HL-60/S4 (cell line): ENCODE data around the gene SLC4A8.

Experiments used
- in situ Hi-C: fragments of 300-500 bp; cut with MboI; formaldehyde crosslinking; loops from 2 replicates; pipeline ENCODE4 v1.14.3; 2022; ENCODE audit warnings: low sequenced_read_pairs

The SLC4A8 gene

DNA sequence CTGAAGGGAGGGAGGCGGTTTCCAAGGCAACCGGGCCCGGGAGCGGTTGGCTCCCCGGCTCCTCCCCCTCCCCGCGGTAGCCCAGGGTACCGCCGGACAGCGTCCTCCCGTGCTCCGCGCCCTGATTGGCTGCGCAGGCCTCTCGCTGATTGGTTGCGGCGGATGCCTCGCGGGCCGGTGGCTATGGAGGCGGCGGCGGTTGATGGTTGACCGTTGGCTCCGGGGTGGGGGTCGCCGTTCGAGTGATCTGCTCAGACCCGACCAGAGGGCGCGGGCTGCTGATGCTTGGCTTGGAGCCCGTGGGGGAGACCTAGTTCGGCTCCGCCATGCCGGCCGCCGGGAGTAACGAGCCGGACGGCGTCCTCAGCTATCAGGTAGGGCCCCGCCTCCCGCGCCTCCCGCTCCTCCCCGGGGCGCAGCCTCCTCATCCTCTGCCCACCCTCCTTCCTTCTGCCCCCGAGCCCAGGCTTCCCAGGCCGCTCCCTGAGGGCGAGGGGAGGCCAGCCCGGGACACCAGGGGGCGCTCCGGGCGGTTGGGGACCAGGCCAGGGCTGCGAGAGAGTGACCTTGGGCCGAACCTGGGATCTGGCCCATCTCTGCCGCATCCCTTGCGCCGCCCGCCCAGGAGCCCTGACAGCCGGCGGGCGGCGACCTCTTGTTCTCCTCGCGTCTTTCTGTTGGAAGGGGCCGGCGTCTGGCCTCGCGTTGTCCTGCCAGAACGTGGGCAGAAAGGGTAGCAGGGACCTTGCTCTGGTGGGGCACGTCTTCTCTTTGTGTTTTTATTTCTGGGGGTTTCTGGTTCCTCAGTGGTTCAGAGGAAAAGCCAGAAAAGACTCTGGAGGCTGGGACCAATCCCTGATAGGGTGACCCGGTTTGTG is at the start of gene SLC4A8:
TSS of gene SLC4A8 (plus strand) at position 170 of the 878 bp plus-strand sequence. CDS start at position 327, 157 bp downstream.
- in situ Hi-C loops: loop anchor here (10.0 to 25.0 kb wide), 2 partner anchors 400 to 587 kb away; partner anchors contain the start of gene TAMALIN

DNA sequence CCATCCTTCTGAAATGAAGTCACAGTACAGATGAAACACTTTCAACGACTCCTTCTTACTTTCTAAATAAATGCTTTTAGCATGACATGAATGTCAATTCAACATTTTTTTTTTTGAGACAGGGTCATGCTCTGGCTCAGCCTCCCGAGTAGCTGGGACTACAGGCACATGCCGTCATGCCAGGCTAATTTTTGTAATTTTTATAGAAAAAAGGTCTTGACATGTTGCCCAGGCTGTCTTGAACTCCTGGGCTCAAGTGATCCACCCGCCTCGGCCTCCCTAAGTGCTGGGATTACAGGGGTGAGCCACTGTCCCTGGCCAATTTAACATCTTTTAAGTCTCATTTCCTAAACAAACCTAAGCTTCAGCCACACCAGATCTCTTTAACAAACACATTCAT is 49.8 kb upstream of the SLC4A8 start:
- in situ Hi-C loops: no loop called here

DNA sequence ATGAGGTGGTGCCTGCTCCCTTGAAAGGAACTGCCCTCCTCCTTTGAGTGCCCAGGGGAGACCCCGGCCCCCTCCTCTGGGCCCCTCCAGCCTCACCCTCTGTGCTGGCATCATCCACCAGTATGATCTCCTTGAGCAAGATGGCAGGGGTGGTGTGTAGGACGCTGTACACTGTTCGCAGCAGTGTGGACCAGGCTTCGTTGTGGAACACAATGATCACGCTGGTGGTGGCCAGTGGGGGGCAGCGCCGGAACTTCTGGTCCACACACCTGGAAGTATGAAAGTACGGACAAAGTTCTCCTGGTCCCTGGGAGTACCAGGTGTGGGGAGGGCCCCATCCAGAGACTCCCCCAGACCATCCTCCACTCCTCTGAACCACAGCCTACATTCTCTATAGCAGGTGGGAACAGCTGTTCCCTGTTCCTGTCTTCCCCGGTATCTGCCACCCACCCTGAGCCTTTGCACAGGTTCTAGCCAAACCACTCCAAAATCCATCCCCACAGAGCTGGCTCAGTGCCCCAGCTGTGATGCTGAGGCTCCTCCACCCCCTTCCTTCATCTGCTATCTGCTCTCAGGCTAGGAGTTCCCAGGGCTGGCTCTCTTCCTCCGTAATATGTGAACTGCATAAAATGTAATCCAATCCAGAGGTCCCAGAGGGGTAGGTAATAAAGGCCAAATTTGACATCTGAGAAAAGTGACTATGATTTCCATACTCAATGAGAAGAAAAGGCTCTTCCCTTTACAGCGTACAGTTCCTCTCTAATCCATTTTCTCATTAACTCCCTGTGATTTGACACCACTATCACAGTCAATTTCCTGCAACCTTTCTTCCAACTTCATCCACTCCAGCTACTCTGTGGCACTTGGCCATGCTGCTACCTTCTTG is 47.3 kb upstream of the SLC4A8 start:
- in situ Hi-C loops: no loop called here

DNA sequence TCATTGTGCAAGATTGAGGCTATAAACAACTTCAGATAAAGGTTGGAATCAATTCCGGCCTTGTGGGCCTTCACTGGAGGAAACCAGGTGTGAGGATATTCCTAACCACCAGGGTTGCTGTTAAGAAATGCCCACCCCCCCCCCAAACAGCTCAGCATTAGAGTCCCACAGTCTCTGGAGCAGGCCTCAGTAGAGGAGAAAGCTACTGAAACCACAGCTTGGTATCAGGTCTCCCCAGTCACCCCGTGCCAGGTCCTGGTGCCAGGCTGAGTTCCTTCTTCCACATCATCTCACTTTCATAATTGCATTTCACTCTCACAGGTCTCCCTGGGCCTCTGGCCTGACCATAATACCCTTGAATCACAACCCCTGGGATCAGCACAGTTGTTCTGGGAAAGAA is 45.9 kb upstream of the SLC4A8 start:
- in situ Hi-C loops: no loop called here

DNA sequence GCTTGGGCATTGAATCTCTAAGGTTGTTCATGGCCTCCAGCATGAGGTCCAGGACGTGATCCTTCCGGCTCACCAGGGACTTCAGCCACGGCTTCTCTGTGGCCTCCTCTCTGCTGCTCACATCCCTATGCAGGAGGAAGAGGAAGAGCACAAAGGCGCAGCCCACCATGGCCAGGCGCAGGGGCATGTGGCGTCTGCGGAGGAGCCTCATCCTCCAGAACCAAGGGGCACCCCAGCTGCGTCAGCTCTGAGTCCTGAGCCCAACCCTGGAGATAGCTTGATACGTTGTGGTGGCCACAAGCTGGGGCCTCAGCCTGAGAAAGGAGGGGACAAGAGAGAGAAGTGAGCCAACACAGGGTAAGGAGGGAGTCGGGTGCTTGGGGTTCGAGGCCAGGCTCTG is 45.1 kb upstream of the SLC4A8 start:
- in situ Hi-C loops: no loop called here

DNA sequence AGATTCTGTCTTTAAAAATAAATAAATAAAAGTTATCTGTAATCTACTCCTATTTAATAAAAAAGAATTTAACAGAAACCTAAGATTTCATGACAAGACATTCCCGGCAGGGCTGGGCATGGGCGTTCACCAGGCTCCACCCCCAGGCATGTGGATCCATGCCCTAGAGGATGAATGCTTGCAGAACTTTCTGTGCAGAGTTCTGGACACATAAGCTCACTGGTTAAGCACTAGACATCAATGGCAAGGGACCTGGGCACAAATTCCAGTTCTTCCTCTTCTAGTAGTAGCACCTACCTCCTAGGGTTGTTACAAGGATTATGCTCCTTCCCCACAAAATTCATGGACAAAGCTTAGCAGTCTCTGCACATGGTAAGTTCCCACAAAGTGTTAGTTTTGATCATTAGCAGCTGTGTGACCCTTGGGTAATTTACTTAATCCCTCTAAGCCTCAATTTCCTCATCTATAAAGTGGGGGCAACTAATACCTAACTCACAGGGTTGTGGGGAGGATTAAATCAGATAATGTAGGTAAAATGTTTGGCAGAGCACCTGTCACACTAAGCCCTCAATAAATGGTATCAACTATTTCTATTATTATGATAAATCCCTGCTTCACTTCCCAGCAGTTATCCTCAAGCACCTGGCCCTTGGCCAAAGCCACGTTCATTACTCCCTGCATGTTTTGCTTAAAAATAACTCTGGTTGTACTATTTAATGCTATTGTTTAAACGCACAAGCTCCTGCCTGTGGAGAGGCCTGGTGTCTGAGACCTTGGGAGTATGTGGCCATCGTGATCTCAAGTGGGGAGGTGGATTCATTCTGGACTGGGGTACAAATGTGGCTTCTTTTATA is 43.2 kb upstream of the SLC4A8 start:
- in situ Hi-C loops: no loop called here

DNA sequence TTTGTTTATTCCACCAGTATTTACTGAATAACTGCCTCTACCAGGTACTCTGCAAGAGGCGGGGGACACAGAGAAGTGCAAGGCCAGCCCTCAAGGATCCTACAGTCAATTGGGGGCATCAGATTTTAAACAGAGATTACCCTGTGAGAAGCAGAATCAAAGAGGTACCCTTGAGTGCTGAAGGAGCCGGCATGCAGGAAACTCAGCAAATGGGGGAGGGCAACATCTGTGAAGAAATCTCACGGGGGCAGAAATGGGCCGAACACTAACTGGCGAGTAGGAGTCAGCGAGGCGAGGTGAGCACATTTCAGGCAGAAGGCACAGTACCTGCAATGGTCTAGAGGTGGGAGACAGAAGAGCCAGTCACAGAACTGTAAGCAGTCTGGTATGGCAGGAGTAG is 42.5 kb upstream of the SLC4A8 start:
- in situ Hi-C loops: no loop called here

DNA sequence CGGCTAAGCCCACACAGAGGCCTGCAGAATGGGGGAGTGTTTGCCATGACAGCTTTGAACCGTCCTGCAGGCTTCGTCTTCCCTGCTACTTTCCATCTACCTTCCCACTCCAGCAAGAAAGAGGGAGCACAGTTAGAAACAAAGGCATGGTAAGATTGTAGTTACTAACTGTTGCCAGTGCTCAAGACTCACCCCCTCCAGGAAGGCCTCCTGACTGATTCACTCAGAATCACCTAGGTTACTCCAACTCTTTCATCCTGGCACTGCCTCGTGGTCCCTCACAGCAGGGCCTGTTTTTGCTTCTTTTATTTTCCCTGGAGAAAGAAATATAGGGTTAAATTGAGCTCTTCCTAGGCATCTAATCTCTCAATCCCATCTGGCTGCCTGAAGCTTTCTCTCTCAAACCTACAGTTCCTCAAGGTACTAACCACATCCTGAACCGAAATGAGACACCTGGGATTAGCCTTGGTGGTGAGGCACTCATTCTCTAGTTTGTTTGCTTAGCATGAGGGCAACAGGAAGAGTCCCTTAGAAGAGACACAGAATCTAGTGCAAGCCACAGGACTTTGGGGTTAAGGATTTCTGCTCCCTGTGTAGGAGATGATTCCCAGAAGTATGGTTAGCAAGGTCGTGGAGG is 41.2 kb upstream of the SLC4A8 start:
- in situ Hi-C loops: no loop called here

DNA sequence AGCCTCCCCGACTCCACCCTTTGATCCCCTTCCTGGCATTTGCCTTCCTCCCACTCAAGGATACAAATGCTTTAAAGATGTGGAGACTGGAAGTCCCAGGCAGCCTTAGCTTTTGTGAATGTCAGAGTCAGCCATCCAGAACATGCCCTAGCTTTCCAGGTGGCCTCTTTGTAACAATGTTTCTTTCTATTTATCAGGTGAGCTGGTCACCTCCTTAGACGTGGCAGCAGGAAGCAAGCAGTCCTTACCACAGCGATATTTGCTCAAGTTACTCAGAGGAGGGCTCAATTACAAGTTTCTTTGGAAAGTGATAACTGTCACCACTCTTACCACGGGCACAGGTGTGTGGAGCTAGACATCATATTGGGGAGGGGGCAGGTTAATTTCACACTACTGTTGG is 38.3 kb upstream of the SLC4A8 start:
- in situ Hi-C loops: no loop called here

DNA sequence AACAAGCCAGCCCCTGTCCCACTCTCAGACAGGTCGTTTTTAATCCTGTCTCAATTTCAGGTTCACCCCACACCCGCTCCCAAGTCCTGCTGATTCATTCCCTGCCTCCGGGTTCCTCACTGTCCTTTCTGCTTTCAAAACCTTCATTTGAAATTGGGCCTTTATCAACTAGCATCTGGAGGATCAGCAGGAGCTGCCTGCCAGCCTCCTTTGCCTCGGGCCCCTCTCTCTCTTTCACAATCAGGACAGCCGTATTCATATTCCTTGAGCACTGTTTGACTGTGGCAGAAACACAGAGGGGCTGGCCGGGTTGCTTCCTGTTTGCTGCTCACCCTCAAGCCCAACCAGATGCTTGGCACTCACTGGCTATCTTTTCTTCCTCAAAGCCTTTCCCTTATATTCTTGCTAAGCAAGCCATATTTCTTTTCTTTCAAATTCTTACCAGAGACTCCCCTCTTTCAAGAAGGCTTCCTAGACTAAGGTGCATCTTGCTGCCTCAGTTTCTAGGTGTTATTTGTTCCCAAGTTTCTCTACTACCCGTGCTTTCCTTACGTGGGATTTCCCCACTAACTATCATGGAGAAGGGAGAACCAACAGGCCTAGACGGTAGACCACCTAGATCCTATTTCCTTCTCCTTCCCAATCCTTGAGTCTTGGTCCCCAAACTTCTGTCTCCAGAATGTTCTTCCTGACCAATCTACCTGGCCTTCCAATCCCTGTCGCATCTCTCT is 36.4 kb upstream of the SLC4A8 start:
- in situ Hi-C loops: no loop called here

DNA sequence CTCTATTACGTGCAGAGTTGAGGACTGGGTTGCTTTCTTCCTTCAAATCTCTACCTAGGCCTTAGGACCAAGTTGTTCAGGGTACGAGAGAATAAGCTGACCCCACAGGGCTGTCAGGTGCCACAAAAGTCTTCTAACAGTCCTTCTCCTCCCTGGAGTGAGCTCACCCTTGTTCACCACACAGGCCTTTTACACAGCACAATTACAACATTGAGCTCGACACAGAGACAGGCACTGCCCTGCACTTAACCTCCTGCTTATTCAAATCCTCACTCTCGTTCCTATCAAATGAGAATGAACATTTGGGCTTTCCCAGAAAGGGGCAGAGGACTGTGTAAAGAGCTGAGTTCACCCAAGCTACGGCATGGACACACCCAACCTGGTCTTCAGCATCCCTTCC is 35.8 kb upstream of the SLC4A8 start:
- in situ Hi-C loops: no loop called here

DNA sequence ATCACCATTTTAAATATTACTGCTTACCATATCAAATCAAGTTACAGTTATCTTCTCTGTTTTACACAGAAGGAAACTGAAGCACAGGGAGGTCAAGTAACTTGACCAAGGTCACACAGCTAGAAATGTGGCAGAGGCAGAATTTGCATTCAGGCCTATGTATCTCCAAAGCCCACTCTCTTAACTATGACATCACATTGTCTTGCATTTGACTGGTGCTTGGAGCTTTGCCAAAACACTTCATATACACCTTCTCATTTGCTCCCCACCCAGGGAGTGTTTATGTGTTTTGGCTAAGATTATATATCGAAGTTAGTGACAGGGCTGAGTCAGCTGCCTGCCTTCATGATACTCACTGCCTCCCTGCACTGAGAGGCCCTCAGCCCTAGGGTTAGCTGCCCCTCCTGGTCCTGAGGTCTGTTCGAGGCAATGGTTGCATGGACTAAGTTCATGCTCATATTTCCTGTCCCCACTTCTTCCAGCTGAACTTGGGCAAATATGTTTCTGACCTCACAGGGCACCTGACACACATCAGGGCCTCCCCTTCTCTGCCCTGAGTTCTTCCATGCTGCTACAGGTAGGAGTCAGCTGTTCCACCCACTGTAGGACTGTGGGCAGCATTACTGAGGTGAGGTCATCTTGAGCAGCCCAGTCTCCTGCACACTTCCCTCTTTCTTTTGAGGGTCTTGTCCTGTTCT is 35.2 kb upstream of the SLC4A8 start:
- in situ Hi-C loops: no loop called here

DNA sequence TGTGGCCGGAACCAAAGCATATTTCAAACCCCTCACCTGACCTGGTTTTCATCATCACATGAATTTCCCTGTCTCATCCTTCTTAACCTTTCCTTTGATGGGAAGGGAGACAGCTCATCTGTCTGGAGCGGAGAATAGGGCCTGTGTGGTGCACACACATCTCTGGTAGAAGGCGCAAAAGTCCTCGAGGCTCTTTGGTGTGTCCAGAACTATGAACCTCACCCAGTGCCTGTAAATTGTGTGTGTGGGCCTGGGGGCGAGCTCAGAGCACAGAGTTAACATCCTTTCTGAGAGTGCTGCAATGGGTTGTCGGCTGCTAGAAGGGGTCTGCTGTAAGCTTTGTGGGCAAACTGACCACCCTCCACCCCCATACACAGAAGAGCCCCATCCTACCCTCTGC is 34.2 kb upstream of the SLC4A8 start:
- in situ Hi-C loops: no loop called here

DNA sequence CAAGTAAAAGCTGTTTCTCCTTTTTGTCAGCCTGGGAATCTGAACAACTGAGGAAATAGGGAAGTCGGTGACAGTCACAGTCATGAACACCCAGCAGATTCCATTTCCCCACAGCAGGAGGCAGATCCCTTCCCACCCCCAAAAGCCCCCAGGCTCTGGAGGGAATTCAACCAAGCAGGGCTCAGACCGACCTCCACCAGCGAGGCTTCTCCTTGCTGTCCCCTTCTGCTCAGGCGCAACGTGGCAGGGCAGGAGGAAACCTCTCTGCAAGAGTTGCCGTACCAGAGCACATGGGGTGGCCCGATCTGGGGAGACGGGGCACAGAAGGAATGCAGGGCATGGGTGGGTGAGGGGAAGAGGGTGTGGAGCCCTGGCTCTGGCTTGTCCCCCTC is 33.7 kb upstream of the SLC4A8 start:
- in situ Hi-C loops: no loop called here

DNA sequence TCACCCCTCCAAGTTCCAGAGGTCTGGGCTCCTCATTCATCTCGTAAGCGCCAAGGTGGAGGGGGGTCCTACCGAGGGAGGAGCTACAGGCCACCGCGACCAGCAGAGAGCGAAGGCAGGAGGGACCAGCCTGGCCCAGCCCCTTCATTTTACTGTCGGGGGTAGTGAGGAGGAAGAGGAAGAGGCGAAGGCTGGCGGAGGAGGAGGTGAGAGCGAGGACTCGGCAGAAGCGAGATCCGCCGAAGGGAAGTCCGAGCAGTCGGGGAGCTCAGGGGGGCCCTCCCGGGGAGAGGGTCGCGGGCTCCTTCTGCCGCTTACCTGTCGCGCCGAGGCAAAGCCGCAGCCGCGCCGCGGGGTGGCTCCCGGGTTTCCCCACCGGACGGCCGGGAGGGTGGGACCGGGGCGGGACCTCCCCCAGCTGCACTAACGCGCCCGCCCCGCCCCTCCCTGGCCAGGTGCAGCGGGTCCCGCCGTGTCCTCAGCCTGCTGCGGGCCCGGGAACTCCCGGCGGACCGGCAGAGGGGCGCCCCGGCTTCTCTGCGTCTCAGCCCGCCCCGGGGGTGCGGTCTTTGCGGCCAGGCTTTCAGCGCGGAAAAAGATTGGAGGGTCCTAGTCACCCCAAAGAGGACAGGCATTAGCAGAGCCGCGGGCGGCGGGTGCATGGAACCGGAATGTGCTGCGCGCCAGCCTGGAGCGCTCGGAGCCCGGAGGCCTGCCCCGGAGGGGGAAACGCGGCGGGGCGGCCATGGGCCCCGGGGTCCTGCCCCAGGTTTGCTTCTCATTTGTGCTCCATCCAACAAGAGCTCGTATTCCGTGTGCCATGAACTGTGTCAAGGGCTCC is 33.1 kb upstream of the SLC4A8 start, which contains the start of gene GALNT6:
TSS of gene GALNT6 (minus strand) at position 124 of the 841 bp plus-strand sequence. CDS start 11,625 bp downstream, outside the sequence.
- in situ Hi-C loops: no loop called here

DNA sequence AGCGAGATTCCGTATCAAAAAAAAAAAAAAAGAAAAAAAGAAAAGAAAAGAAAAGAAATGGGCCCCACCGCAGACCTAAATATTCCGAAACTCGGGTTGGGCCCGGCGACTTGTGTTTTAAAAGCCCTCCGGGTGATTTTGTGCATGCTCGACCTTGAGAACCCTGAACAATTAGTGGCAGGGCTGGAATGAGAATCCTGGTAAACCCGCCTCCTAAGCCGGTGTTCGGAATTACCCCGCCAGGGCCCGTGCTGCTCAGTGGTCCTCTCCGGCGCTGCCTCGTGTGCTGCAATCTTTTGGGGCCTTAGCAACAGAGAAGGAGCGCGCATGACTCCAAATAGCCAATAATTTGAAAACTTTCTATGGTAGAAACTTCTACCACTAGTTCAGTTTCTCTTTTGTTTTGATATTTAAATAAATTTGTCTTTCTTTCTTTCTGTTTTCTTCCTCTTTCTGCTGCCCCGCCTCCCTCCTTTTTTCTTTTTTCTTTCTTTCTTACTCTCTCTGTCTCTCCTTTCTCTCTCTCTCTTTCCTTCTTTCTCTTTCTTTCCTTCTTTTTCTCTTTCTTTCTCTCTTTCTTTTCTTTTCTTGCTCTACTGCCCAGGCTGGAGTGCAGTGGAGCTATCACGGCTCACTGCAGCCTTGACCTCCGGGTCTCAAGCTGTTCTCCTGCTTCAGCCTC is 31.9 kb upstream of the SLC4A8 start:
- in situ Hi-C loops: no loop called here

DNA sequence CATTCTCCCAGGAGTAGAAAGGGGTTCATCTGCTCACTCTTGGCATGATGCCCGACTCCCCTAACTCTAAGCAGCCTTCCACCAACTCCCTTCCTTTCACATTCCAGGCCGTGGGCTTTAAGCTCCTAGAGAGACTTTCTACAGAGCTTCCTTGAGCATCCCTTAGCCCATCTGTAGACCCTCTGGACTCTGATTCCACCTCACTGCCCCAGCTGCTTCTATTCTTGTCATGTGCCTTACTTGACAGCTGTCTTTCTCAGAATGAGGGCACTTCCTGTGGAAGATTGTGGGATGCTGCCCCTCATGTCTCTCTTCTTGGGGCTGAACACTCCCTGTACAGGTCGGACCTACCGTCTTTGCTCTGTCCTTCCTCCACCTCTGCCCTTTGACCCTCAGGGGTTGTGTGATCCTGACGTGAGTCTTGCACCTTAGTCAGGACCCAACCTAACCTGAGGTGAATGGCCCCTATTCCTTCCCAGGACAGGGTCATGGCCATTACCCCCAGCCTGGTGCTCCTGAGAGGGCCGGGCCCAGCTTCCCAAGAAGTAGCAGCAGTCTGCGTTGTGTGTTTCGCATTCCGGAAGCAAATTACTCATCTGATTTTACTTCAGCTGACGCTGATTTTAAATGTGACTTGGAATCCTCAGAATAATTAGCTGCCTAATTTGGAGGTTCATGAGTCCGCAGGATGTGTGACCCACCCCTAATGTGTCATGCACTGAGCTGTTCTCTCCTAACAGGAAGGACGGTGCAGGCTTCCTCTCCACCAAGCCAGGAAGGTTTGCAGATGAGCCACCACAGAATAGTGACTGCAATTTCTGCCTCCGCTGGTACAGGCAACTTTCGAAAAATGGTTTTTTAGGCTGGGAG is 30.7 kb upstream of the SLC4A8 start:
- in situ Hi-C loops: no loop called here
